HG03095 (cell line): ENCODE results near the gene PCDH9.
A peak's percentile ranks its signal among the peaks of the same experiment; 100 is the strongest.
"Not testable (repeated sequence)": the region's sequence is repeated elsewhere in the genome, so short reads cannot be mapped to it uniquely, and the experiment has no call there.

Experiments
- ATAC-seq: cut with Tn5 transposase; IDR thresholded peaks from one replicate; pipeline ENCODE4 v1.9.1; 2021; ENCODE audit warnings: moderate library complexity; ENCODE audit not compliant: unreplicated experiment

The PCDH9 gene

DNA sequence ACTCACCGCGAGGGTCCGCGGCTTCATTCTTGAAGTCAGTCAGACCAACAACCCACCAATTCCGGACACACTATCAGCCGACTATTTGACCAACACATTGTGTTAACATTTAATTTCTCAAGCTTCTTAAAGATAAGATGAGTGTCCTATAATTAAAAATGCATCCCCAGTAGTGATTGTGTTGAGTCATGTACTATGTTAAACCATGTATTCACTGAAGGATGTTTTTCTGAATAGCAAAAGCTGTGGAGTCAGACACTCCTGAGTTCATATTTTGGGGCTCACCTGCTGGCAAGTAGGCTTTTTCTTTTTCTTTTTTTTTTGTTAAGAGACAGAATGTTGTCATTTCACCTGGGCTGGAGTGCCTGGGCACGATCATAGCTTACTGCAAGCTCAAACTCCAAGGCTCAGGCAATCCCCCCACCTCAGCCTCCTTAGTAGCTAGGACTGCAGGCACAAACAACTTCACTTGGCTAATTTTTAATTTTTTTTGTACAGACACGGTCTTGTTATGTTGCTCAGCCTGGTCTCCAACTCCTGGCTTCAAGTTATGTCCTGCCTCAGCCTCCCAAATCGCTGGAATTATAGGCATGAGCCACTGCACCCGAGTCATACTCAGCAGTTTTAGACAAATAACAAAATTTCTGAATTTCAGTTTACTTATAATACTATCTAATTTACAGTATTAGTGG, 606.9 kb downstream of the PCDH9 start:
- no peak for ATAC-seq

DNA sequence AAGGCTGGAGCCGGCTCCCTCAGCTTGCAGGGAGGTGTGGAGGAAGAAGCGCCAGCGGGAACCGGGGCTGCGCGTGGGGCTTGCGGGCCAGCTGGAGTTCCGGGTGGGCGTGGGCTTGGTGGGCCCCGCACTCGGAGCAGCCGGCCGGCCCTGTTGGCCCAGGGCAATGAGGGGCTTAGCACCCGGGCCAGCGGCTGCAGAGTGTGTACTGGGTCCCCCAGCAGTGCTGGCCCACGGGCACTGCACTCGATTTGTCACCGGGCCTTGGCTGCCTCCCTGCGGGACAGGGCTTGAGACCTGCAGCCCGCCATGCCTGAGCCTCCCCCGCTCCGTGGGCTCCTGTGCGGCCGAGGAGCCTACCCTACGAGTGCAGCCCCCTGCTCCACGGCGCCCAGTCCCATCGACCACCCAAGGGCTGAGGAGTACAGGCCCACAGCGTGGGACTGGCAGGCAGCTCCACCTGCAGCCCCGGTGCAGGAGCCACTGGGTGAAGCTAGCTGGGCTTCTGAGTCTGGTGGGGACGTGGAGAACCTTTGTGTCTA, 608.2 kb downstream of the PCDH9 start:
- not testable (repeated sequence) for ATAC-seq

DNA sequence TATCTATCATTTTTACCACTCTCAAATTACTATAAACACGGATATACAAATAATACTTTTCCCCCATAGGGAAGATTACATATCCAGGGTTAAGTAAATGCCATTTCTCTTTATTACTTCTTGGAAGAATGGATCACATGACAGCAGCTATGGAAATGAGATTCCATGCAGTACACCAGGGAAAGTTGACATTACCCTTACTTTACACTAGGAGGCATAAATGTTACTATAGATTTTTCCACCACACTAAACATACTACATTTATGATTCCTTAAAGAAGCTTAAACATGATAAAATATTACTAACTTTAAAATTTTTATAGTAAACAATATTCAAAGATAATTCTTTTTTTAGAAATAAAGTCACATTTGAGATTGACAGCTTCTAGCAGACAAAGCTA, 611.4 kb downstream of the PCDH9 start:
- peak; percentile 55 for ATAC-seq

DNA sequence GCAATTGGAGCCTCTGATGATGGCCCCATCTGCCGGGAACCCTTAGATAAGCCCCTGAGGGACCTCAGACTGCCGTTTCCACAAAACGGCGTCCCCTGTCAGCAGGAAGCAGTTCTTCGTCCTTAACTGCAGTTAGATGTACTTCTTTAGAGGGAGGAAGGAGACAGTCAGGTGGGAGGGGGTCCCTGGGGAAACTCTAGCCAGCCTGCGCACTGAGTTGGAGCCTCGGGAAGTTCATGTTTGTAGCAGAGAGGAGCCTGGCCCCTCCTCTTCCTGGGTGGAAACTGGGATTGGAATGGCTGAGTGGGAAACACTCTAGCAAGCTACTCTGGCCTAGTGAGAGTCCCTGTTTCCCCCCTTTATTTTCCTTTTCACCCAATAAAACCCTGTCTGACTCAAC, 612.4 kb downstream of the PCDH9 start:
- no peak for ATAC-seq

DNA sequence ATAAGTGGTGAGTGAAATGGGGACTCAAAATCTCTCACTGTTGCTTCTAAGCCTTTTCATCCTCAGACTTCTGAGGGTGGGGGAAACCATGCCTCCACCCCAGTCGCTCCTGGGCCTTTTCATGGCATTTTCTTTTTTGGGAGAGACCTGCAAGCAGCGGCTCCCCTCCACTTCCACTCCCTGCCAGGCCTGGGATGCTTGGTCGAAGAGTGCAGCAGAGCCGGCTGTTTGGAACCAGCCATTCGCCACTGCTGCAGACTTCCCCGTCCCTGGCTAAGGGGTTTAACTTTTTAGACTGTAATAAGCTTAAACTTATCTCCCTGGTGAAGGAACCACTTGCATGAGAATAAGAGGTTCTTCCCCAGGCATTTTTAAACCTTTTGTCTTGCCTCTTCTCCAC, 617.2 kb downstream of the PCDH9 start:
- ATAC-seq, result no peak

DNA sequence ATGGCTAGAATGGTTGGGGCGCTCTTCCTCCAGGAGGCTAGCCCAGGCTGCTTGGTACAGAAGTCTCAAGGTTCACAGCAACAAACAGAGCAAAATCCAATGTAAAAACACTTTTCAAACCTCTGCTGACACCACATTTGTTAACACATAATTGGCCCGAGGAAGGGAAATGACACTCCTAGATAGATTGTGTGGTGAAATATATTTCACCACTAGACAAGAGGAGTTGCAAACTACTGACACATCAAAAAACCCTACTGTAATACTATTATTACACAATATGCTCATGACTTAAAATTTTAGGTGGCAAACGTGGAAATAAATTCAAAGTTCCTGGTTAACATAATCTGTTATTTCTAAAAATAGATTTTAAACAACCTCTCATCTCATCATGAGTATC, 643.6 kb downstream of the PCDH9 start:
- no peak for ATAC-seq

DNA sequence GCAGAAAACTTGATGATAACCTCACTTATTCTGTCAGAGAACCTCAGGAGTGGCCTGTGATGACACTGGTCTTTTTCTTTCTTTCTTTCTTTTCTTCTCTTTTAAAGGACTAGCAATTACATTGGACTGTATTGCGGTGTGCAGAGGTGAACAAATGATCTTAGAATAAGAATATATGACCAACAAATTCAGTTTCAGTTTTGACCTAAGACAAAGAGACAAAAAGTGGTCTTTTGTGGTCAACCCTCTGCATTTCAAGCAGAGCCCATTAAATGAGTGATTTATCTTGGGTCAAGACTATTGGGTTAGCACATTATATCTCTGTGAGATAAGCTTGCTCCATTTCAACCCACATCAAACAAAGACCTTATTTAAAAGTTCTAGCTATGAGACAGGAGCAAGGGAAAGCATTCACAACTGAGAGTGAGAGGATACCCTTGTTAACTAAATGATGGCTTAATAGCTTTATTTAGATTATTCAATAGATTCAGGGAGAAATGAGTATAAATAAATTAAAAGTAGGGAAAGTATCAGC, 644.4 kb downstream of the PCDH9 start:
- ATAC-seq, result no peak

DNA sequence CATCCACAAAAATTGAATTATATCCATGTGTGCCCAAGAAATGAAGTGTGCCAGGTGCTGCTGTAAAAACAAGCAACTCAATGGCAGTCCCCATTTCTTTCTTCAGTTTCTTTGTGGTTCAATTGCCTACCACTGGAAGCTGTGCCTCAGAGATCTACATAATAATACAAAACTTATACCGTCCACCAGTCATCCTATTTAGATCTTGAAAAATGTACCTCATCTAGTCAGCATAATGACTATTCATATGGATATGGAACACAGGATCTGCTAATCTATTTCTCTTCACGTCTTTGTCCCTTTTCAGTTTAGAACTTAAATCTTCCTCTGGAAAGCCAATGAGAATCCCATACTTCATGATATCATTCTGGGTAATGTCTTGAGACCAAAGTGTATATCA, 648.5 kb downstream of the PCDH9 start:
- ATAC-seq, result no peak

DNA sequence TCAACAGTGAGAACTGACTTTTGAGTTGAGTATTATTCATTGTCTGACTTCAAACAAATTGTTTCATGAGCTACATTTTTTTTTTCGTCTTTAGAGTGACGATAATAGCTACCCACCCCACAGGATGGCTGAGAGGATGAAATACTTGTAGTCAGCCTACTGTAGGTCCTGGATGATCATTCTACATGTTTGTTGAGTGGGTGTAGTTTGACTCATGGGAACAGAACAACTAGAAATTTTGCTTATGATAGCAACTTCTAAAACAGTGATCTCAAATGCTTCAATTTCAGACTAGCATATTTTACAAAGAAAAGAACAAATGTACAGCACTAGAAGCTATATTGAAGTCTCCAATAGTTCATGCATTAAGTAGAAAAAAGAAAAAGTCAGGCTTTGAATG, 651.8 kb downstream of the PCDH9 start:
- ATAC-seq, result no peak

DNA sequence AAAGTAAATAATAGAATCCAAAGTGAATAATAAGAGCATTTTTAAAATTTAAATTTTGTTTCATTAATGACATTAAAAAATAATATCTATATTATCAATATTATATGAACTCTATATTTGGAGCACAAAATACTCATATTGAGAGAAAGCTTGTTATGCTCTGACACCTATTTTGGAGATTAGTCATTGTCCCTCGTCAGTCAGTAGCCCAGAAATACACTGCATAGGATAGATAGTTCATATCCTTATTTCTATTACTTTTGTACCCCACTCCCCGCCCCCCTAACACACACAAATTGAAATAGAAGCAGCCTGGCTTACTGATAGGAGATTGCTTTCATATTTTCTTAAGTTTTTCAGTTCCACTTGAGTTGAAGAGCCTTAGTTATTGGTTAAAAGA, 652.8 kb downstream of the PCDH9 start:
- ATAC-seq, result no peak

DNA sequence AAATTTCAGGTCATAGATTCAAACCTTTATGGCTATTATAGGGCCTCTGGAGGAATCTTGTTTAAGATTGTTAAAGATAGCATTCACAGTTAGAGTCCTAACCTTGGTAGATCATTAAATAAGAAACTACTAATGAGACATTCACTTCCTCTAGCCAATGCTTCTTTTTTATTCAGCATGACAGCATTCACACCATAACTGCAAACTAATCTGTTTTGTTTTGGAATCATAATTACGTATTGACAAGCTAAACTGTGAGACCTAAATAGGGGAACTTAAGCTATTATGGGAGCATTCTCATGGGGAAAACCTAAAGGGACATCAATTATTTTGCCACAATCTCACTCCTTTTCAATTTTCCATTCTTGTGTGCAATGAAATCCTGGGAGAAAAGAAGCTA, 653.8 kb downstream of the PCDH9 start:
- ATAC-seq, result no peak

DNA sequence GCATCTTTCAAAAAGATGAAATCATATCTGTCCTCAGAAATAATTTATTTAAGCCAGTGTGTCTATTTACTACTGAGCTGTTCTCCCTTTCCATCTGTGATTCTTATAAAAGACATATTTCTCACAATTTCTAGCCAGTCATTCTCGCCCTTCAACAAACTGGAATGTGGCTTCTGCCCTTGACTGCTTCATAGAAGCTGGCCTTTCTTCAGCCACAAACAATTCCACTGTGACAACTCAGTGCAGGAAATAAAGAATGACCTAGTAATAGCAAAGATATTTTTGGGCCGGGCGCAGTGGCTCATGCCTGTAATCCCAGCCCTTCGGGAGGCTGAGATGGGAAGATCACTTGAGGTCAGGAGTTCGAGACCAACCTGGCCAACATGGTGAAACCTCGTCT, 655.5 kb downstream of the PCDH9 start:
- no peak for ATAC-seq

DNA sequence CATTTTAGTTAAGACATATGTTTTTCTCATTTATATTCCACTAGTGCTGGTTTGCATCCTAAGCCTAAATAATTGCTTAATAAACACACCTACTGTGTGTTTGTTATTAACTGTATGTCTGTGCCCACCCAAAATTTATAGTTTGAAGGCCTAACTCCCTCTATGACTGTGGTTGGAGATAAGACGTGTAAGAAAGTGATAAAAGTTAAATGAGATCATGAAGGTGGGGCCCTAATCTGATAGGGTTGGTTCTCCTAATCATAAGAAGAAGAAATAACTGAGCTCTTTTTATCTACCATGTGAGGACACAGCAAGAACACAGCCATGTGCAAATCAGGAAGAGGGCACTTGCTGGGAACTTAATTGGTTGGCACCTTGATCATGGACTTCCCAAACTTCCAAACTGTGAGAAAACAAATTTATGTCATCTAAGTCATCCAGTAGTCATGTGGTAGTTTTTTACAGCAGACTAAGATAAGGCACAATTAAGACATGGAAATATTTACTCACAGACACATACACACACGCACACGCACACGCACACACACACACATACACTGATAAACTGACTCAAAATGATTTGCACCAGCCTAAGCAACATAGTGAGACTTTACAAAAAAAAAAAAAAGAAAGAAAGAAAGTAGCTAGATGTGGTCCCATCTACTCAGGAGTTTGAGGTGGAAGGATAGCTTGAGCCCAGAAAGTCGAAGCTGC, 662.1 kb downstream of the PCDH9 start:
- no peak for ATAC-seq

DNA sequence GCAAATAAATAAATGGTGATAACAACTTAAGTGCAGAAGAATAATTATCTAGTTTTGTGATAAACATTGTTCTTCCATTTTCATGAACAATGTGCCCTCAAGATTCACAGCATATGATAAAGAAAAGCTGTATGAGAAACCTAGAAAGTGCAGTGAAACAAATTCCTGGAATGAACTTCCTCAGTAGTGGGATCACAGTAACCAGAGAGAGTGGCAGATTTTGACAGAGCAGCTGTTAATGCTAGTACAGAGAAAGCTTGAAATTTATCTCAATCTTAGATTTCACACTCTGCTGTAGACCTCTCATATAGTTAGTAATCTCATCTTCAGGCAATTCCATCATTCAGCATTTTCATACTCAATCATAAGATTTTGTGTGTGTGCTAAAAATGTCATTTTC, 664.9 kb downstream of the PCDH9 start:
- ATAC-seq, result no peak

DNA sequence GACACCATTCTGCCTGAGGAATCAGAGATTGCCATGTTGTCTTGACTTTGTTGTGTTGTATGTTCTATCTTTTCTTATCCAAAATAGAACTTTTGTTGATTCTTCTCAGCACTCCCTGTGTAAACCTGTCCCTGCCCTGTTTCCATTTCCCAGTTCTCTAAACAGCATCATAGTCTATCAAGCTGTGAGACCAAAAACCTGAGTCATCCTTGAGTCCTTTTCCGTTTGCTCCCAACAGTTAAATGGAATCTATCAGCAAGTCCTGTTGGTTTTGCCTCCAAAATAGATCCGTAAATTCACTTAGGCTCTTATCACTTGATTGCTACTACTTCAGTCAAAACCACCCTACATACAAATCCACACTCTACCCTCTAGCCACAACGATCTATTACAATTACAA, 667.1 kb downstream of the PCDH9 start:
- no peak for ATAC-seq

DNA sequence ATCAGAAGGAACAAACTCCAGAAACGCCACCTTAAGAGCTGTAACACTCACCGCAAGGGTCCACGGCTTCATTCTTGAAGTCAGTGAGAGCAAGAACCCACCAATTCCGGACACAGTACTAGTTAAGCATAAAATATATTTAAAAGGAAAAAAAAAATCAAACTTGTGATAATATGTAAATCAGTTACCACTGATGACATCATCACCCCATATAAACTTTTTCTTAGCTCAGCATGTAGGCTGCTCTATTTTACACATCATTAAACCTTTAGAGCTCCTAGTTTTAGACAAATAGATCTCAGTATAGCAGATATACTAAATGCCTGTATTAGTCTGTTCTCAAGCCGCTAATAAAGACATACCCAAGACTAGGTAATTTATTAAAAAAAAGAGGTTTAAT, 668.1 kb downstream of the PCDH9 start:
- ATAC-seq, result no peak

DNA sequence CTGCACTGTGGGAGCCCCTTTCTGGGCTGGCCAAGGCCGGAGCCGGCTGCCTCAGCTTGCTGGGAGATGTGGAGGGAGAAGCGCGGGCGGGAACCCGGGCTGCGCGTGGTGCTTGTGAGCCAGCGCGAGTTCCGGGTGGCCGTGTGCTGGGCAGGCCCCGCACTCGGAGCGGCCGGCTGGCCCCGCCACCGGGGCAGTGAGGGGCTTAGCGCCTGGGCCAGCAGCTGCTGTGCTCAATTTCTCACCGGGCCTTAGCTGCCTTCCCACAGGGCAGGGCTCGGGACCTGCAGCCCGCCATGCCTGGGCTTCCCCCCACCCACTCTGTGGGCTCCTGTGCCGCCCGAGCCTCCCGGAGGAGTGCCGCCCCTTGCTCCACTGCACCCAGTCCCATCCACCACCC, 669.1 kb downstream of the PCDH9 start:
- ATAC-seq, result no peak

DNA sequence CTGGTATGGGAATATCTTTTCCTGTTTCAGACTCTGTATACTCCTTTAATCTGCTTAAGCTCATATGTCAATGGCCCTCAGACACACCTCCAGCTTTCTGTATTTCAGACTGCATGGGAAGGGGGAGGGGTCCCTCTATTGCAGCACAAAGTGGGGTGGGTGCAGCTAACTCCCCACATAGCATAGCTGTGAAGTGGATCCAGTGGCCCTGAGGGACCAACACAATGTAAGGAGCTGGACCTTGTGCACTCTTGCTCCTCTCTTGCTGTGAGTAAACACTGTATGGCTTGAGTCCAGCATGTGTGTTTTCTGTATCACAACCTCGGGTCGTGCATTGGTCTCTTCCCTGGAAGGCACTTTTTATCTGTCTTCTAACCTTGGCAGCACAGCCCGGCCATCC, 669.9 kb downstream of the PCDH9 start:
- ATAC-seq, result no peak

DNA sequence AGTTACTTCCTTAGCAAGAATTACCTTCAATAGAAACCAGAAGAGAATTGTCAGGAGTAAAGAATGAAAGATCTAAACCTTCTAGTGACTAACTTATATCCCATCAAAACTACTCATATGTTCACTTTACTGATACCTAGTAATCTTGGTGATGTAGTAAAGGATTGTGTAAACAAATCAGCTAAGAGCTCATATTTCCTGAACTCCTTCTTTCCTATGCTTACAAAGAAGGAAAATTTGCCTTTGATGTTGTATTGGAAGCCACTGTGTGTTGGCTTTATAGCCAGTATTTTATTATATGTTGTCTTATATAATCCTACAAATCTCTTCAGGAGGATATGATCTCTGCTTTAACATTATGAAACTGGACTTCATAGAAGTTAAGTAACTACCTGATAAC, 671.0 kb downstream of the PCDH9 start:
- ATAC-seq, result no peak

DNA sequence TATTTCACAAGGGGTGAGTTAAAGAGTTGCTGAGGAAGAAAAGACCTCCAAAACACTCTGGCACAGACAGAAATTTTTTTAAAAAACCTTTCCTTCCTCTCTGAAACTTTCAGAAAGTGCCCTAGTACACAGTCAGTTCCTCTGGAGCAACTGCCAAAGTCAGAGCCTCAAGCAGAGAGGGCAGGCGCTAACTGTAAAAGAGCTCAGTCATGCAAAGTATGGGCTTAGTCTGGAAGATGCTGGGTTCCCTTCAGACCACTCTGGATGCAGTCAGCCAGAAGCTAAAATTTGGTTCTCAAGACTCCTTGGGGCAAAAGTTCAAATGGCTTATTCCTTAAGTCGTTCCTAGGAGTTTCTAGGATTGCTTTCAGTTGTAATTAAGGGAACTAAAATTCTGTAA, 671.6 kb downstream of the PCDH9 start:
- ATAC-seq, result no peak

DNA sequence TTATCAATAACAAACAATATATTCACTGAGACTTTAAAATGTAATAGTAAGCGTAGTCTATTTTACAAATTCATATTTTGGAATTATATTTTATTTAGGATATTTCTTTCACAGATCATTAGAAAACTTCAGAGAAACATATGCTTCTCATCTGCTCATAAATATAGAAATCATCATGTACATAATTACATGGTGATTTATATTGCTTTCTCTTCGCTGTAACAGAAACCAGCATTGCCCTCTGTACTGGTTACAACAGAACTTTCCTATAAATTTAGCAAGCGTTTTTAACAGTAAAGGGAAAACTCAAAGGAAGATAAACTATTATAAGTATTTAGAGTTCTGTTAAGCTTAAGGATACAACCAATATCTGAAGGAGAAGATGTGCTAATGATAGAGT, 672.8 kb downstream of the PCDH9 start:
- ATAC-seq, result no peak

DNA sequence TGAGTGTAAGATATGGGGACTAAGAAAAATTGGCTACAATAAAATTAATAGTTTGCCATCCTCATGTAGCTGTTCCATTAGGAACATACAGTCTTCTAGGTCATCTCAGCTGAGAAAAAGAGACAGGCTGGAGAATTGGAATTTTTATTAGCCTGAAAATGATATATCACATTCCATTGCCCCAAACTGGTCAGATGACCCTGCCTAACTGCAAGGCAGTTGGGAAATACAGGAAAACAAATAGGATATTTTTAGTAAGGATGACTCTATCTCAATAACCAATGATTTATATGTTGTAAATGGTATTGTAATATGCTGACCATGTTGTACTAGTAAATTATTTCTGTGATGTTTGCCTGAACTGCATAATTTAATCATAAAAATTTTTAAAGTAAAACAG, 673.8 kb downstream of the PCDH9 start:
- ATAC-seq, result no peak
